HepG2 (cell line): ENCODE measurements around the gene NRIP2. TPM values are rescaled to one million over a fixed set of nuclear protein-coding genes. Genes with fewer than 3 reads are reported as not detected.
A peak's percentile ranks its signal among the peaks of the same experiment; 100 is the strongest.

Experiments
- FOXA1 ChIP-seq, 2 experiments: fragments of 450-650 bp in 1 of 2; sonication (generic) in 1 of 2; formaldehyde crosslinking in 1 of 2; IDR thresholded peaks; 2 replicates each; pipeline versions ENCODE4 v1.4.0 to v1.6.1; 2016 to 2020; ENCODE audit warnings: missing genetic modification reagents in 1 of 2
- FOXJ3 ChIP-seq: sonication (generic); formaldehyde crosslinking; IDR thresholded peaks from 2 replicates; pipeline ENCODE4 v1.4.0; 2020; ENCODE audit warnings: missing genetic modification reagents, mild to moderate bottlenecking, borderline replicate concordance
- JUN ChIP-seq: sonication (generic); formaldehyde crosslinking; IDR thresholded peaks from 2 replicates; pipeline ENCODE4 v1.4.0; 2020; ENCODE audit warnings: mild to moderate bottlenecking, missing genetic modification reagents
- MXD4 ChIP-seq: IDR thresholded peaks from 2 replicates; pipeline ENCODE4 v1.6.1; 2016; ENCODE audit warnings: mild to moderate bottlenecking, missing biosample characterization, missing genetic modification reagents
- NFYB ChIP-seq: sonication (generic); formaldehyde crosslinking; IDR thresholded peaks from 2 replicates; pipeline ENCODE4 v1.4.0; 2020; ENCODE audit warnings: missing genetic modification reagents
- ZBTB3 ChIP-seq: sonication (generic); formaldehyde crosslinking; IDR thresholded peaks from 2 replicates; pipeline ENCODE4 v1.4.0; 2020; ENCODE audit warnings: low read depth, mild to moderate bottlenecking, moderate library complexity, missing genetic modification reagents, borderline replicate concordance
- ZC3H13 ChIP-seq: sonication (generic); formaldehyde crosslinking; IDR thresholded peaks from 2 replicates; pipeline ENCODE4 v1.8.1; 2023; ENCODE audit warnings: mild to moderate bottlenecking, missing genetic modification reagents, moderate library complexity
- ZNF451 ChIP-seq: sonication (generic); formaldehyde crosslinking; IDR thresholded peaks from 2 replicates; pipeline ENCODE4 v1.5.0; 2020; ENCODE audit warnings: mild to moderate bottlenecking, missing genetic modification reagents
- ZNF546 ChIP-seq: sonication (generic); formaldehyde crosslinking; conservative IDR thresholded peaks from 2 replicates; pipeline ENCODE4 v1.8.1; 2023; ENCODE audit warnings: mild to moderate bottlenecking, missing genetic modification reagents
- ZNF678 ChIP-seq: sonication (generic); formaldehyde crosslinking; IDR thresholded peaks from 2 replicates; pipeline ENCODE4 v1.4.0; 2020; ENCODE audit warnings: mild to moderate bottlenecking, missing genetic modification reagents
- polyA plus RNA-seq, 8 experiments: library from polyadenylated mRNA; depleted of rRNA in 3 of 8; stranded (reverse) in 7 of 8; unstranded in 1 of 8; fragments of >200 nt; fragmentation: Illumina TruSeq in 4 of 8; extraction: Trizol in 4 of 8; gene quantifications; 2 replicates each; pipeline versions ENCODE4 v1.2.1 to v1.2.3, GENCODE V29; 2011 to 2016; ENCODE audit warnings: low read depth in 4 of 8, missing spikeins in 1 of 8, mixed read lengths in 1 of 8; ENCODE audit not compliant: insufficient read depth in 1 of 8
- total RNA-seq, 5 experiments: library from RNA; depleted of rRNA; stranded (reverse); fragments of >200 nt; fragmentation: Illumina TruSeq; extraction: Trizol; gene quantifications; 2 replicates each; pipeline ENCODE4 v1.2.3, GENCODE V29; 2016; ENCODE audit warnings: low read depth in 1 of 5
- TF ChIP-seq, protein P1 (sequence below): sonication (generic); formaldehyde crosslinking; IDR thresholded peaks from 2 replicates; pipeline ENCODE4 v1.4.0; 2020; ENCODE audit warnings: mild to moderate bottlenecking, missing genetic modification reagents, borderline replicate concordance
- TF ChIP-seq, protein P2 (sequence below): IDR thresholded peaks from 2 replicates; pipeline ENCODE4 v1.6.1; 2016; ENCODE audit warnings: low read depth, borderline replicate concordance
- TF ChIP-seq, protein P3 (sequence below): sonication (generic); formaldehyde crosslinking; IDR thresholded peaks from 2 replicates; pipeline ENCODE4 v1.9.0; 2021; ENCODE audit warnings: mild to moderate bottlenecking, missing genetic modification reagents
- TF ChIP-seq, protein P4 (sequence below): sonication (generic); formaldehyde crosslinking; IDR thresholded peaks from 2 replicates; pipeline ENCODE4 v1.4.0; 2020; ENCODE audit warnings: missing genetic modification reagents
- TF ChIP-seq, protein P5 (sequence below), 2 experiments: sonication (generic) in 1 of 2; formaldehyde crosslinking in 1 of 2; IDR thresholded peaks; 2 replicates each; pipeline versions ENCODE4 v1.4.0 to v1.6.1; 2018 to 2020; ENCODE audit warnings: missing genetic modification reagents in 2 of 2, borderline replicate concordance in 1 of 2, low read depth in 1 of 2, mild to moderate bottlenecking in 1 of 2, missing biosample characterization in 1 of 2

NRIP2 gene
- total and polyA plus RNA-seq, 2 of the 13 experiments (the other 11 are each of a cell fraction or from before 2014, with no cell fraction given) = not detected

DNA sequence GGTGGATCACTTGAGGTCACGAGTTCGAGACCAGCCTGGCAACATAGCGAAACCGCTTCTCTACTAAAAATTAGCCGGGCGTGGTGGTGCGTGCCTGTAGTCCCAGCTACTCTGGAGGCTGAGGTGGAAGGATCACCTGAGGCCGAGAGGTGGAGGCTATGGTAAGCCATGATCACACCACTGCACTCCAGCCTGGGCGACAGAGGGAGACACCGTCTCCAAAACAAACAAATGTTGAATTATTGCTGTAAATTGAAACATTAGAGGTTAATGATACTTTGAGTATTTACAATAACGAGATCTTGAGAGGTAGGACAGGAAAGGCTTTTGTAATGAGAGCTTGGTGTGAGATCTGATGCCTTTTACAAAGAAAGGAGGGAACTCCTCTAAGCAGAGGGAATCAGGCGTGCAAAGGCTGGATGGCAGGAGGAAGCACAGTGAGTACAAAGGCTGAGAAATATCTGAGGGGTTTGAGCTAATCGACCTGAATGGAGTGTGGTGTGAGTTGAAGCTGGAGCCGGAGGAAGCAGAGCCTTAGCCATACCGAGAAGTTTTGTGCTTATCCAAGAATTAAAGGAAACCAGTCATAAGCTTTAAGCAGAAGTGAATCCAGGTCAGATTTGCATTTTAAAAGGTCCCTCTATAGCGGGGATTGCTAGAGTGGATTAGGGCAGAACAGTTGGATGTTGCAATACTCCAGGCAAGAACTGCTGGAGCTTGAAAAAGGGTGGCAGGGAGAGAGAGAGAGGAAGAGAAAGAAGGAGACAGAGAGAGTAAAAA, 43.3 kb upstream of the NRIP2 start (continued):
- TF ChIP-seq ZNF546 (no peak), ZNF451 (no peak), ZBTB3 (CRISPR knock-in tag) (0 out of 2 replicates have a peak, but pooled peaks have one; percentile 56), ZC3H13 (CRISPR knock-in tag) (no peak), FOXJ3 (CRISPR knock-in tag) (0 out of 2 replicates have a peak, but pooled peaks have one; percentile 32), NFYB (CRISPR knock-in tag) (no peak), ZNF678 (CRISPR knock-in tag) (no peak), JUN (CRISPR knock-in tag) (no peak), MXD4 (no peak), FOXA1 (IDR thresholded peaks at IDR 0.05) (no peak), FOXA1 (CRISPR knock-in tag; IDR thresholded peaks at IDR 0.05) (no peak)
- TF ChIP-seq, protein P1, sequence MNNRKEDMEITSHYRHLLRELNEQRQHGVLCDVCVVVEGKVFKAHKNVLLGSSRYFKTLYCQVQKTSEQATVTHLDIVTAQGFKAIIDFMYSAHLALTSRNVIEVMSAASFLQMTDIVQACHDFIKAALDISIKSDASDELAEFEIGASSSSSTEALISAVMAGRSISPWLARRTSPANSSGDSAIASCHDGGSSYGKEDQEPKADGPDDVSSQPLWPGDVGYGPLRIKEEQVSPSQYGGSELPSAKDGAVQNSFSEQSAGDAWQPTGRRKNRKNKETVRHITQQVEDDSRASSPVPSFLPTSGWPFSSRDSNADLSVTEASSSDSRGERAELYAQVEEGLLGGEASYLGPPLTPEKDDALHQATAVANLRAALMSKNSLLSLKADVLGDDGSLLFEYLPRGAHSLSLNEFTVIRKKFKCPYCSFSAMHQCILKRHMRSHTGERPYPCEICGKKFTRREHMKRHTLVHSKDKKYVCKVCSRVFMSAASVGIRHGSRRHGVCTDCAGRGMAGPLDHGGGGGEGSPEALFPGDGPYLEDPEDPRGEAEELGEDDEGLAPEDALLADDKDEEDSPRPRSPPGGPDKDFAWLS (CRISPR knock-in tag) = no peak
- TF ChIP-seq, protein P2, sequence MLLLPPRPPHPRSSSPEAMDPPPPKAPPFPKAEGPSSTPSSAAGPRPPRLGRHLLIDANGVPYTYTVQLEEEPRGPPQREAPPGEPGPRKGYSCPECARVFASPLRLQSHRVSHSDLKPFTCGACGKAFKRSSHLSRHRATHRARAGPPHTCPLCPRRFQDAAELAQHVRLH = peak; percentile 41; the same call in 1 of the 2 replicates
- TF ChIP-seq, protein P3, sequence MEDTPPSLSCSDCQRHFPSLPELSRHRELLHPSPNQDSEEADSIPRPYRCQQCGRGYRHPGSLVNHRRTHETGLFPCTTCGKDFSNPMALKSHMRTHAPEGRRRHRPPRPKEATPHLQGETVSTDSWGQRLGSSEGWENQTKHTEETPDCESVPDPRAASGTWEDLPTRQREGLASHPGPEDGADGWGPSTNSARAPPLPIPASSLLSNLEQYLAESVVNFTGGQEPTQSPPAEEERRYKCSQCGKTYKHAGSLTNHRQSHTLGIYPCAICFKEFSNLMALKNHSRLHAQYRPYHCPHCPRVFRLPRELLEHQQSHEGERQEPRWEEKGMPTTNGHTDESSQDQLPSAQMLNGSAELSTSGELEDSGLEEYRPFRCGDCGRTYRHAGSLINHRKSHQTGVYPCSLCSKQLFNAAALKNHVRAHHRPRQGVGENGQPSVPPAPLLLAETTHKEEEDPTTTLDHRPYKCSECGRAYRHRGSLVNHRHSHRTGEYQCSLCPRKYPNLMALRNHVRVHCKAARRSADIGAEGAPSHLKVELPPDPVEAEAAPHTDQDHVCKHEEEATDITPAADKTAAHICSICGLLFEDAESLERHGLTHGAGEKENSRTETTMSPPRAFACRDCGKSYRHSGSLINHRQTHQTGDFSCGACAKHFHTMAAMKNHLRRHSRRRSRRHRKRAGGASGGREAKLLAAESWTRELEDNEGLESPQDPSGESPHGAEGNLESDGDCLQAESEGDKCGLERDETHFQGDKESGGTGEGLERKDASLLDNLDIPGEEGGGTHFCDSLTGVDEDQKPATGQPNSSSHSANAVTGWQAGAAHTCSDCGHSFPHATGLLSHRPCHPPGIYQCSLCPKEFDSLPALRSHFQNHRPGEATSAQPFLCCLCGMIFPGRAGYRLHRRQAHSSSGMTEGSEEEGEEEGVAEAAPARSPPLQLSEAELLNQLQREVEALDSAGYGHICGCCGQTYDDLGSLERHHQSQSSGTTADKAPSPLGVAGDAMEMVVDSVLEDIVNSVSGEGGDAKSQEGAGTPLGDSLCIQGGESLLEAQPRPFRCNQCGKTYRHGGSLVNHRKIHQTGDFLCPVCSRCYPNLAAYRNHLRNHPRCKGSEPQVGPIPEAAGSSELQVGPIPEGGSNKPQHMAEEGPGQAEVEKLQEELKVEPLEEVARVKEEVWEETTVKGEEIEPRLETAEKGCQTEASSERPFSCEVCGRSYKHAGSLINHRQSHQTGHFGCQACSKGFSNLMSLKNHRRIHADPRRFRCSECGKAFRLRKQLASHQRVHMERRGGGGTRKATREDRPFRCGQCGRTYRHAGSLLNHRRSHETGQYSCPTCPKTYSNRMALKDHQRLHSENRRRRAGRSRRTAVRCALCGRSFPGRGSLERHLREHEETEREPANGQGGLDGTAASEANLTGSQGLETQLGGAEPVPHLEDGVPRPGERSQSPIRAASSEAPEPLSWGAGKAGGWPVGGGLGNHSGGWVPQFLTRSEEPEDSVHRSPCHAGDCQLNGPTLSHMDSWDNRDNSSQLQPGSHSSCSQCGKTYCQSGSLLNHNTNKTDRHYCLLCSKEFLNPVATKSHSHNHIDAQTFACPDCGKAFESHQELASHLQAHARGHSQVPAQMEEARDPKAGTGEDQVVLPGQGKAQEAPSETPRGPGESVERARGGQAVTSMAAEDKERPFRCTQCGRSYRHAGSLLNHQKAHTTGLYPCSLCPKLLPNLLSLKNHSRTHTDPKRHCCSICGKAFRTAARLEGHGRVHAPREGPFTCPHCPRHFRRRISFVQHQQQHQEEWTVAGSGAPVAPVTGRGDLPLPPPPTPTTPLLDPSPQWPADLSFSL (CRISPR knock-in tag) = no peak
- TF ChIP-seq, protein P4, sequence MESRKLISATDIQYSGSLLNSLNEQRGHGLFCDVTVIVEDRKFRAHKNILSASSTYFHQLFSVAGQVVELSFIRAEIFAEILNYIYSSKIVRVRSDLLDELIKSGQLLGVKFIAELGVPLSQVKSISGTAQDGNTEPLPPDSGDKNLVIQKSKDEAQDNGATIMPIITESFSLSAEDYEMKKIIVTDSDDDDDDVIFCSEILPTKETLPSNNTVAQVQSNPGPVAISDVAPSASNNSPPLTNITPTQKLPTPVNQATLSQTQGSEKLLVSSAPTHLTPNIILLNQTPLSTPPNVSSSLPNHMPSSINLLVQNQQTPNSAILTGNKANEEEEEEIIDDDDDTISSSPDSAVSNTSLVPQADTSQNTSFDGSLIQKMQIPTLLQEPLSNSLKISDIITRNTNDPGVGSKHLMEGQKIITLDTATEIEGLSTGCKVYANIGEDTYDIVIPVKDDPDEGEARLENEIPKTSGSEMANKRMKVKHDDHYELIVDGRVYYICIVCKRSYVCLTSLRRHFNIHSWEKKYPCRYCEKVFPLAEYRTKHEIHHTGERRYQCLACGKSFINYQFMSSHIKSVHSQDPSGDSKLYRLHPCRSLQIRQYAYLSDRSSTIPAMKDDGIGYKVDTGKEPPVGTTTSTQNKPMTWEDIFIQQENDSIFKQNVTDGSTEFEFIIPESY = no peak
- TF ChIP-seq, protein P5, sequence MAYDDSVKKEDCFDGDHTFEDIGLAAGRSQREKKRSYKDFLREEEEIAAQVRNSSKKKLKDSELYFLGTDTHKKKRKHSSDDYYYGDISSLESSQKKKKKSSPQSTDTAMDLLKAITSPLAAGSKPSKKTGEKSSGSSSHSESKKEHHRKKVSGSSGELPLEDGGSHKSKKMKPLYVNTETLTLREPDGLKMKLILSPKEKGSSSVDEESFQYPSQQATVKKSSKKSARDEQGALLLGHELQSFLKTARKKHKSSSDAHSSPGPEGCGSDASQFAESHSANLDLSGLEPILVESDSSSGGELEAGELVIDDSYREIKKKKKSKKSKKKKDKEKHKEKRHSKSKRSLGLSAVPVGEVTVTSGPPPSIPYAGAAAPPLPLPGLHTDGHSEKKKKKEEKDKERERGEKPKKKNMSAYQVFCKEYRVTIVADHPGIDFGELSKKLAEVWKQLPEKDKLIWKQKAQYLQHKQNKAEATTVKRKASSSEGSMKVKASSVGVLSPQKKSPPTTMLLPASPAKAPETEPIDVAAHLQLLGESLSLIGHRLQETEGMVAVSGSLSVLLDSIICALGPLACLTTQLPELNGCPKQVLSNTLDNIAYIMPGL (CRISPR knock-in tag; IDR thresholded peaks at IDR 0.05; ENCODE audit: borderline replicate concordance in 1 of 2, low read depth in 1 of 2) = peak in 1 of 2 experiments; percentile 24; a peak in 1 of 4 replicates
